GM18951 (cell line): Measurements from ENCODE around the gene AOPEP.

Experiments
- POLR2A ChIP-seq: IDR thresholded peaks from 4 replicates; pipeline ENCODE4 v1.6.1; 2011; ENCODE audit warnings: mild to moderate bottlenecking; ENCODE audit not compliant: insufficient read length, insufficient read depth; ENCODE audit errors: extremely low read depth
- in situ Hi-C: fragments of 300-500 bp; cut with MboI; formaldehyde crosslinking; loops from one replicate; pipeline ENCODE4 v1.12.0; 2022; ENCODE audit warnings: low sequenced_read_pairs, mixed read lengths, inconsistent platforms; ENCODE audit not compliant: unreplicated experiment

The AOPEP gene

GRCh38 chr9:94864196-94864595, 137.7 kb downstream of the AOPEP start:
- TF ChIP-seq POLR2A: no peak
- in situ Hi-C loops: no loop called here

DNA sequence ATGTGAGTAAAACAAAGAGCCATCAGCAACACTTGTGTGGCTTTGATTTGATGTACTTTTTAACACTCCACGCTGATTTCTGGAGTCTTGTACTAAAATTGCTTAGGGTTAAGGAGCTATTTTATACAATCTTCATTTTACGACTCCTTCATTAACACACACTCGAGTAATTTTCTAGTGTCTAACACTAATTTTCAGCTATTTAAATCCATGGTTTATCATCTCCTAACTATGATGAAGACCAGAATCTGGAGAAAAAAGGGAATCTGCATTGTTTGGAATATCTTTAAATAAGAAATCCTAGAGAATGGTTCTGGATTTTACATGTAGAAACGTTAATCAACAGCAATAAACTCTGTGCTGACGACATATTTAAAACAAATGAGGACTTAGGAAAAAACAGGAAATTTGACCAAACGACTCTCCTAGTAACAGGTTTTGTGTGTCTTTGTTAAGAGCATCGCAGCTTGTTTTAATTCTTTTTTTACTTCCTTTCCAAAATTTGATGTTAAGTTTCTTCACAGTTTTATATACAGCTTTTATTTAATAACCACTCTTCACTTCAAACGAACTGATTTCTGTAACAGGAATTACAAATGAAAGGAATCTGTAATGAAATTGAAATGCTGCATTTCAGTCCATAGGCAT, 138.5 kb downstream of the AOPEP start:
- TF ChIP-seq POLR2A: no peak
- in situ Hi-C loops: no loop called here

GRCh38 chr9:94865582-94866452, 139.3 kb downstream of the AOPEP start:
- TF ChIP-seq POLR2A: no peak
- in situ Hi-C loops: no loop called here

- no peak for TF ChIP-seq POLR2A
- in situ Hi-C loops: no loop called here
Measured at GRCh38 chr9:94866770-94867169, 140.3 kb downstream of the AOPEP start.

DNA sequence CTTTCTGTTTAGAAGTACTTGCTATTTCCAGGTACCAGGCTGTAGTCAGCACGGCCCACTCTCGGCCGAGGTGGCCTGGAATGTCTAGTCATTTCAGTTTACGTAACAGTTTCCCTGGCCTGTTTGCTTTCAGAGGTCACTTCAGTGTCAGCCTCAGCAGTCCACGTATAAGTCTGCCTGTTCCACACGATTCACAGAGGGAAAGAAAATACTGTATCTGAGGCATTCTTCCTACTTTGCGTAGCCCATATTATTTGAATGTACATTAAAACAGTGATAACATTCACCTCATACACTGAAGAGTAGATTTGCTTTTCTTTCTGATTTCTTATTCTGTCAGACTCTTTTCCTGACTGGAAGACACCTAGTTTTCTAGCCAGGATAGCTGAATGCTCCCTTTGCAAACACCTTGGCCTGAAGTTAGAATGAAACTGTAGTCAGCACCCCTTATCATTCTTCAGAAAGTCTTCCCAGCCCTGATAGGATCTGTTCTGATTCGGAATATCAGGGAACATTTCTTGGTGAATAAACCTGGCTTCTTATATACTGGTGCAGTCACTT, 140.9 kb downstream of the AOPEP start:
- no peak for TF ChIP-seq POLR2A
- in situ Hi-C loops: no loop called here

GRCh38 chr9:94867842-94868312, 141.4 kb downstream of the AOPEP start:
- no peak for TF ChIP-seq POLR2A
- in situ Hi-C loops: no loop called here

DNA sequence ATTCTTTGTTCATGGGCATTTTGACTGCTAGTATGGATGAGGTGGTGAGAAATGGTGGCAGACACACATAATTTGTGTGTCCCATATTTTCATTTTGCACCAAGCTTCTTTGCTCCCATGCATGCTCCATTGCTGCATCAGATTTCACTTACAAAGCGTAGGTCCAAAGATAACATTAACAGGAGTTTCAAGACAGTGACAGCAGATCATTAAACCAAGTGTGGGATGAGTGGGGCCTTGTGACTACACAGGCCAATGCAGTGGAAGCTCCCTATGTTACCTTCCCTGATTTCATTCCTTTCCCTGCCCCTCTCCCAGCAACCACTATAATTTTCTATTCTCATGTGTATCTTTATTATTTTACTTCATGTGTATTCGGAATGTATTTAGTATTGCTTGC, 142.0 kb downstream of the AOPEP start:
- no peak for TF ChIP-seq POLR2A
- in situ Hi-C loops: no loop called here

DNA sequence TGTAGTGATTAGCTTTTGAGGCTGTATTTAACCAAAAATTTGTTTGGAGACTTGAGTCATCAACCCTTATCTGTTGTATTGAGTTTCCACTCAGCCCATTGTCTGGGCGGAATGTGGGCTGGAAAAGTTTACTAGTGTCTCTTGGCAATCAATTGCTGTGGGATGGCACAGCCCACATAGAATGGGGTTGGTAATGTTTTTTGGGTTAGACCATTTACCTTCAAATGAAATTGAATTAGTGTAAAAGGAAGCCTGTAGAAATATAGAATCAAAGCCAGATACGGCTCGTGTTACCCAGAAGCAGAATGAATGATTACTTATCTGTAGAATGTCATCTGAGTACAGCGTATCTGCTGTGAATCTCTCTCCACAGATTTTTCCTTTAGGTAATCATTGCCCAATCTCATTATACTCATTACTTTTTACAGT, 142.9 kb downstream of the AOPEP start:
- in situ Hi-C loops: no loop called here

GRCh38 chr9:94870465-94870792, 143.9 kb downstream of the AOPEP start:
- no peak for TF ChIP-seq POLR2A
- in situ Hi-C loops: no loop called here

More for the DNA sequence above, 142.9 kb downstream of the AOPEP start:
- TF ChIP-seq POLR2A: no peak

DNA sequence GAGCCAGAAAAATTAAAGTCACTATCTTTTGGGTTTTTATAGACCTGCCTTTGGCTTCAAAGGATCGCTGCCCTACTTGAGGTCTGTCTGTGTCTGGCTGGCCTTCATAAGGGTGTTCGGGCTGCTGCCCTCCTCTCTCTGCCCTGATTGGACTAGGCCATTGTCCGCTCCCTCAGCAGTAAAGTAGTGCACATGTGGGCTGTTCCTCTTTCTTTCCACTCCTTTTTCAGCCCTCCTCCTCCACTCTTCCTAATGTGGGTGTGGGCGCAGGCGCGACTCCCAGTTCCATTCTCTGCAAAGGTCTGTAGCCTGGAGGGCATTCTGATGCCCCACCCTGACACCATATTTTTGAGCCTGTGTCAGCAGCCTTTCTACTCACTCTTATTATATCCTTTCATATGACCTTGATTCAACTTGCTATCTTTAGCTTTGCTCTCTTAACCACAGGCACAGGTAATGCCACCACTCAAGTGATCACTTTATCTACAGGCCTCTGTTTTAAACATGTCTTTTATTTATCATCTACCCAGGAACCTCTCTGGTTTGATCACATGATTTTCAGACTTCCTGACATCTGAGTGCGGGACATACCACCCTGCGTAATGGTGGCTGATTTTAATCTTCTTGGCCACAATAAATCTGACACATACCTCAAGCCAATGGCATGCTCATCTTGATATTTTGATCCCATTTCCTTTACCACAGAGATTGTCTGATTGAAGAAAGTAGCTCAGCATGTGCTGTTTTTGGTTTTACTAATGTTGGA, 144.5 kb downstream of the AOPEP start:
- in situ Hi-C loops: no loop called here
- no peak for TF ChIP-seq POLR2A

GRCh38 chr9:94872083-94872833, 145.8 kb downstream of the AOPEP start:
- no peak for TF ChIP-seq POLR2A
- in situ Hi-C loops: no loop called here

DNA sequence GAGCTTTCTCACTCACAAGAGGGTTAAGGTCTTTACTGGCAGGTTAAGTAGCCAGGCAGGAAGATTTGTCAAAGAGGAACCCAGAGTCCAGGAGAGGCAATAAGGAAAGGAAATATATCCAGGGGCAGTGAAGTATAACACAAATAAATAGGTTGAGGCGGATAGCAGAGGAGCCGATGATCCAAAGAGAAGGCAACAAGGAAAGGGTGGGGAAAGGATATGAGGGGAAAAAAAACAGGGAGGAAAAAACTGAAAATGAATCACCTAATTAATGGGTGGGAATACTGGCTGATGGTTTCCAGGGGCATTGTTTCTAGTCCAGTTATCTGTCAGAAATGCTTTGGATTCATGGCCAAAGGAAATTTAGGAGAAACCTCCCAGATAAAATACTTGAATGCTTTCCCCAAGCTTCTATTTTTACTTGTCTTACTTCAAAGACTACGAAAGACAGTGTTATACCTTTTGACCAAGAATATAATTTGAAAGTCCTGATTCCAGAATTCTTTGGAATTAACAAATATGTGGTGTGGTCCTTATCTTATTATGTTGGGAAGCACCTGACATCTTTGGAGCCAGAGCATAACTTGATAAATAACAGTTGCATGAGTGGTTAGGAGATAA, 146.5 kb downstream of the AOPEP start:
- in situ Hi-C loops: no loop called here
- TF ChIP-seq POLR2A: no peak
